T-helper 2 cell treated with Interferon-gamma antibody and Interleukin-4, amounts not matched to agents 100 ng/mL and 5 ng/mL, for 36 hours (primary cell): ENCODE results near the gene TMEM119. TPM values are rescaled to one million over a fixed set of nuclear protein-coding genes. Genes with fewer than 3 reads are reported as not detected.
"Not testable (repeated sequence)": the region's sequence is repeated elsewhere in the genome, so short reads cannot be mapped to it uniquely, and the experiment has no call there.

Experiments used
- intact Hi-C: fragments of 100-400 bp; cut with micrococcal nuclease; formaldehyde crosslinking; loops from one replicate; pipeline ENCODE4 v1.15.1; 2023
- total RNA-seq: library from RNA; stranded (reverse); gene quantifications from 2 replicates; pipeline ENCODE4 v1.2.3, GENCODE V29; 2022

The TMEM119 gene
- total RNA-seq, 1 donor from 2014 or later: 0.41 TPM

GRCh38 chr12:108589028-108589839, 8.7 kb downstream of the TMEM119 start:
- intact Hi-C loops: no loop called here

- intact Hi-C loops: no loop called here
These were observed 10.1 kb downstream of the TMEM119 start for GRCh38 chr12:108587826-108588225.

DNA sequence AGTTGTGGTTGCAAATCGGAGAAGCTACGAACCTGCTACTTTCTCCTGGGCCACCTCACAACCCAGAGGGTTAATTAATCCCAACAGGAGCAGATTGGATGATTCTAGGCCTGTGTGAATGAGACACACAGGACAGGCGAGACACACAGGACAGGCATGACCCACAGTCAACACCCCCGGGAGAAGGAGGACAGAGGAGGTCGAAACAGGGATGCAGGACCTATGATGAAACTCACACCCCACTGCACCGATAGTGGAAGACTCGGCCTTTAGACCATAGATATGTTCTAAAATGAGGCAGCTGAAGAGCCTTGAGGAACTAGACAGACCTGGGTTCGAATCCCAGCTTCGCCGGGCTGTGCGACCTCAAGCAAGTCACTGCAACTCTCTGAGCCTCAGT, 11.6 kb downstream of the TMEM119 start:
- intact Hi-C loops: no loop called here

DNA sequence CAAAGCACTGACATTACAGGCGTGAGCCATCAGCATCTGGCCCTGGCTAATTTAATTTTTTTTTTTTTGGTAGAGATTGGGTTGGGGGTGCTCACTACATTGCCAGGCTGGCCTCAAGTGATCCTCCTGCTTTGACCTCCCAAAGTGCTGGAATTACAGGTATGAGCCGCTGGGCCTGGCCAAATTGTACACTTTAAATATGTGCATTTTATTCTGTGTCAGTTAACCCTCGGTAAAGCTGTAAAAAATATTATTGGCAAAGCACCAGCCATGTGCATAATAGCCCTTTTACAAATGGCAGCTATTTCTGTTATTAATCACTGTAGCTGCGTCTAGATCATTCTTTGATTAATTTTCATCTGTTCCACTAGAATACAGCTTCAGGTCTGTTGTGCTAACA, 12.0 kb downstream of the TMEM119 start:
- intact Hi-C loops: no loop called here

DNA sequence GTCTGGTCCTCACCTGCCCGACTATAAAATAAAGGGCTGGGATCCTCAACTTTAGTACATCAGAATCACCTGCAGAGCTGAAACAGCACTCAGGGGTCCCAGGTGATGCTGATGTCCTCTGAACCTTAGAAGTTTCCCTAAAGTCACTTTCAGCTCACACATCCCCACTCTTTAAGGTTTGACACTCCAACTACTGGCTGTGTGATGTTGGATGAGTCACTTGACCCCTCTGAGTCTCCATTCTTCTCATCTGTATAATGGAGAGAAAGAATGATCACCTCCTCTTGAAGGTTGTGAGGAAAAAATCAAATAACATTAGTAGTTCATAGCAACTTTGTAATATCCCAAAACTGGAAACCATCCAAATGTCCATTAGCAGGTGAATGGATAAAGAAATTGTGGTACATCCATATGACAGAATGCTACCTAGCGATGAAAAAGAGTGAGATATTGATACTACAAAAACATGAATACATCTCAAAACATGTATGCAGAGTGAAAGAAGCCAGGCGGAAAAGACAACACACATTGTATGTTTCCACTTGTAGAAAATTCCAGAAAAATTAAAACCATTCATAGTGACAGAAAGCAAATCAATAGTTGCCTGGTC, 13.3 kb downstream of the TMEM119 start:
- intact Hi-C loops: no loop called here

- intact Hi-C loops: no loop called here
These were observed 13.9 kb downstream of the TMEM119 start for GRCh38 chr12:108583991-108584390.

GRCh38 chr12:108582978-108583770, 14.7 kb downstream of the TMEM119 start:
- intact Hi-C loops: no loop called here

- intact Hi-C loops: no loop called here
These were observed 15.4 kb downstream of the TMEM119 start for GRCh38 chr12:108582509-108582908.

- intact Hi-C loops: no loop called here
These were observed 16.3 kb downstream of the TMEM119 start for GRCh38 chr12:108581311-108582227.

DNA sequence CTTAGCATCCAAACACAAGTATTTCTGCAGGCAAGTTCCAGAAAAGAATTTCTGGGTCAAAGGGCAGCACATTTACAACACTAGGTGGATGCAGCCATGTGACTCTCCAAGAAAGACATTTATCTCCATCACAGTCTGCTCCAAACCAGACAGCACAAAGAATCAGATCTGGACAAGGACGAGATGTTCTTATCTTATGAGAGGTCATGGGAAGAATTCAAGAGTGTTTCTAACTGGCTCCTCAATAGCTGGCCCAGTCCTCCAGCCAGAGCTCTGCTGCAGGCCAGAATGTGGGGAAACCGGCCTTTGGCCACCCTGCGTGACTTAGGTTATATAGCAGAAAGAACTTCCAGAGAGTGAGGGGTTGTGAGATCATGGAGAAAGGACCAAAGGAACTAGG, 17.4 kb downstream of the TMEM119 start:
- intact Hi-C loops: no loop called here

DNA sequence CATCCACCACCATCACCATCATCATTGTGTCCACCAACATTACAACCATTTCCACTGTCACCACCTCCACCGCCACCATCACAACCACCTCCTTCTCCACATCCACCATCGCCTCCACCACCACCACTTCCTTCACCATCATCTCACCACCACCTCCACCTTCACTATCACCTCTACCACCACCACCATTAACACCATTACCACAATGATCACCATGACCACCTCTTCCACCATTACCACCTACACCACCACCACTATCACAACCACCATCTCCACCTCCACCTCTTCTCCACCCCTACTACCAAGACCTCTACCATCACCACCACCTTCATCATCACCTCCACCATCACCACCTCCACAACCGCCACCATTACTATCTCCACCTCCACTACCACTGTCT, 19.1 kb downstream of the TMEM119 start:
- intact Hi-C loops: no loop called here

DNA sequence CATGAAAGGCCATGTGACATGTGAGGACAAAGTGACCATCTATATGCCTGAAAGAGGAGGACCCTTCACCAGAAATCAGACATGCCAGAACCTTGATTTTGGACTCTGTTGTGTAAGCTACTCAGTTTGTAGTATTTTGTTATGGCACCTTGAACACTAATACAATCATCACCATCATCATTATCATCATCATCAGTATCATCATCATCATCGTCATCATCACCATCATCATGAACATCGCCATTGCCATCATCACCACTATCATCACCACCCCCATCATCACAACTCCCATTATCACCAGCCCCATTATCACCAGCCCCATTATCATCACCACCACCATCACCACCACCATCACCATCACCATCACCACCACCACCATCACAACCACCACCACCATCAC, 19.6 kb downstream of the TMEM119 start:
- intact Hi-C loops: no loop called here

- intact Hi-C loops: no loop called here
These were observed 20.4 kb downstream of the TMEM119 start for GRCh38 chr12:108577458-108577857.

DNA sequence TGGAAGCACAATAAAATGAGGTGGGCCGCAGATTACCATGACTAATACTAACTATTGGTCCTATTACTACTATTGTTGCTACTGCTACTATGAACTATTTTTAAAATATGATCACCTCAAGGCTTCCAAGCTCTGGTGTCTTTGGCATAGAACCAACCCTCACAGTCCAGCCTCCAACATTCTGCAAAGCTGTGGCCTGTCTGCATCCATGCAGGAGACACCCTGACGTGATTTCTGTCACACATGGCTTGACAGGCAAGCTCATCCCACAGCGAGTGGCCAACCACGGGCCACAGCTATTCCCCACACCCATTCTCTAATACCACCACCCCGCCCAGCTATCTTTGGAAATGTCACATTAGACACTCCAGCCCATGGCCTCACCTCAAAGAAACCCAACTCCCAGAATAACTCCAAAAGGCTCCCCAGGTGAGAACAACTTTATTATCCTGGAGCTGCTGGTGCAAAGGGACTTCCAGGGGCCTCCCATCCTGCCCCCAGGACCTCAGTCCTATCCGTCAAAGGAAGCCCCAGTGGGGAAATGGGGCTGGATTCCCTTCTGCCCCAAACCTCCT, 21.1 kb downstream of the TMEM119 start:
- intact Hi-C loops: no loop called here

DNA sequence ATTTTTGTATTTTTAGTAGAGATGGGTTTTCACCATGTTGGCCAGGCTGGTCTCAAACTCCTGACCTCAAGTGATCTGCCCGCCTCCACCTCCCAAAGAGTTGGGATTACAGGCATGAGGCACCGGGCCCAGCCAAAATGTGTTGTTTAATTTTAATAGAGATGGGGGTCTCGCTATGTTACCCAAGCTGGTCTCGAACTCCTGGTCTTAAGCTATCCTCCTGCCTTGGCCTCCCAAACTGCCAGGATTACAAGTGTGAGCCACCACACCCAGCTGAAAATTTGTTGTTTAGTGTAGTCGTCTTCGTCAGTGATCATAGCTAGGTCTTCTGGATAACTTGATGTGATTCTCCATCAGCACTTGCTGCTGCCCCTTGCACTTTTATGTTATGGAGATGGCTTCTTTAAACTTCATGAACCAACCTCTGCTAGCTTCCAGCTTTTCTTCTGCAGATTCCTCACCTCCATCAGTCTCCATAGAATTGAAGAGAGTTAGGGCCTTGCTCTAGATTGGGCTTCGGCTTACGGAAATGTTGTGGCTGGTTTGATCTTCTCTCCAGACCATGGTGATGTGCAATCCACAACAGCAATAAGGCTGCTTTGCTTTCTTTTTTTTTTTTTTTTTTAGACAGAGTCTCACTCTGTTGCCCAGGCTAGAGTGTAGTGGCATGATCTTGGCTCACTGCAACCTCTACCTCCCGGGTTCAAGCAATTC, 22.5 kb downstream of the TMEM119 start:
- intact Hi-C loops: no loop called here

DNA sequence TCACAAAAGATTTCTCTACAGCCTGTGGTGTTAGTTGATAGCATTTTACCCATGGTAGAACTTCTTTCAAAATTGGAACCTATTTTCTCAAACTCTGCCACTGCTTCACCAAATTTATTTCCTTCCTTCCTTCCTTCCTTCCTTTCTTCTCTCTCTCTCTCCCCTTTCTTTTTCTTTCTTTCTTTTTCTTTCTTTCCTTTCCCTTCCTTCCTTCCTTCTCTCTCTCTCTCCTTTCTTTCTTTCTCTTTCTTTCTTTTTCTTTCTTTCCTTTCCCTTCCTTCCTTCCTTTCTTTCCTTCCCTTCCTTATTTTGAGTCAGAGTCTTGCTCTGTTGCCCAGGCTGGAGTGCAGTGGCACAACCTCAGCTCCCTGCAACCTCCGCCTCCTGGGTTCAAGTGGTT, 23.6 kb downstream of the TMEM119 start:
- intact Hi-C loops: not testable (repeated sequence)

GRCh38 chr12:108573317-108573716, 24.6 kb downstream of the TMEM119 start:
- intact Hi-C loops: no loop called here

GRCh38 chr12:108572166-108572790, 25.6 kb downstream of the TMEM119 start:
- intact Hi-C loops: no loop called here

- intact Hi-C loops: no loop called here
These were observed 26.2 kb downstream of the TMEM119 start for GRCh38 chr12:108571609-108572165.
